HG03103 (cell line): ENCODE measurements around the gene ZNF275.
"Not testable (repeated sequence)": the region's sequence is repeated elsewhere in the genome, so short reads cannot be mapped to it uniquely, and the experiment has no call there.

Experiments used
- ATAC-seq: cut with Tn5 transposase; IDR thresholded peaks from one replicate; pipeline ENCODE4 v1.9.1; 2021; ENCODE audit warnings: low read depth; ENCODE audit not compliant: unreplicated experiment

The ZNF275 gene

GRCh38 chrX:153384973-153385372 lies 51.0 kb downstream of the ZNF275 start:
- not testable (repeated sequence) for ATAC-seq

GRCh38 chrX:153386097-153386496 lies 52.1 kb downstream of the ZNF275 start:
- ATAC-seq: no peak

- ATAC-seq: no peak
Measured at GRCh38 chrX:153387345-153387744, 53.4 kb downstream of the ZNF275 start.

GRCh38 chrX:153387987-153388721 lies 54.2 kb downstream of the ZNF275 start:
- no peak for ATAC-seq

- no peak for ATAC-seq
Measured at GRCh38 chrX:153388722-153389459, 54.9 kb downstream of the ZNF275 start.

- ATAC-seq: not testable (repeated sequence)
Measured at GRCh38 chrX:153389460-153389768, 55.5 kb downstream of the ZNF275 start.

GRCh38 chrX:153392642-153393321 lies 58.8 kb downstream of the ZNF275 start:
- no peak for ATAC-seq

GRCh38 chrX:153394612-153395011 lies 60.7 kb downstream of the ZNF275 start:
- ATAC-seq: no peak

GRCh38 chrX:153395613-153396319 lies 61.8 kb downstream of the ZNF275 start:
- no peak for ATAC-seq

- ATAC-seq: no peak
Measured at GRCh38 chrX:153396320-153397195, 62.6 kb downstream of the ZNF275 start.

GRCh38 chrX:153397256-153397960 lies 63.5 kb downstream of the ZNF275 start:
- ATAC-seq: no peak

- no peak for ATAC-seq
Measured at GRCh38 chrX:153398275-153398960, 64.5 kb downstream of the ZNF275 start.

- ATAC-seq: peak; percentile 58
Measured at GRCh38 chrX:153400146-153401132, 66.5 kb downstream of the ZNF275 start.

- ATAC-seq: no peak
Measured at GRCh38 chrX:153401133-153401764, 67.3 kb downstream of the ZNF275 start, which contains the start of gene PNMA6E. Gene PNMA6E, minus strand, starts transcription at chrX:153401350. Its CDS starts 2,501 bp downstream, at chrX:153398849.
